Left kidney (tissue), 2 donors: ENCODE results near the gene VPS37B. TPM values are rescaled to one million over a fixed set of nuclear protein-coding genes. Genes with fewer than 3 reads are reported as not detected.

Experiments used
- DNase-seq: peaks from one replicate; pipeline ENCODE4 v3.0.0-alpha.2; 2013
- polyA plus RNA-seq: library from polyadenylated mRNA; unstranded; fragments of 120-200 nt; gene quantifications from one replicate; pipeline ENCODE4 v1.2.1, GENCODE V29; 2013; ENCODE audit not compliant: insufficient read length

The VPS37B gene
- polyA plus RNA-seq, 1 donor, result 23.3 TPM

DNA sequence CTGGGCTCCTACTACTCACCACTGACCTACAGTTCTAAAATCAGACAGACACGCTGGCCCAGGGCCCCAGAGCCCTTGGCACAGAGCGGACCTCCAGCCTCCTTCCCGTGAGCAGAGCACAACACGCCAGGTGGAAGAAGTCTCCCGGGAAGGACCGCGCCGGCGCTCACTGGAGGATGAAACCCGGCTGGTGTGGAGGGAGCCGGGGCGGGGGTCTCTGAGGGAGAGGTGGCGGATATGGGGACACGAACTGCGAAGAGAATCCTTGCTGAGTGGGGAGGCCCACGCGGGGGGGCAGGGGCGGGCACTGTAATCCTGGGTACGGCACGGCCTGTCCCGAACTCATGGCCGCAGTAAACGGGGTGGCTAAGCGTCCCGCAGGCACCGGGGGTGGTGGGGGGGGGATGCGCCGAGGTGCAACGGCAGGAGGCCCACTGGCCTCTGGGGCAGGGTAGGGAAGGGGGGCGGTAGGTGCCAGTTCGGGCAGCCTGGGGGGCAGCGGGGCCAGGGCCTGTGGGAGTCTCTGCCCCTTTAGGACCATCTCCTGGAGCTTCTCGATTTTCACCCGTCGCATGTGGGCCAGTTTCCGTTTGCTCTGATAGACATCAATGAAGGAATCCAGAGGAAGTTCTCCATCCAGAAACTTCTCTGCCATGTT is 28.8 kb downstream of the VPS37B start:
- DNase-seq, result no peak

DNA sequence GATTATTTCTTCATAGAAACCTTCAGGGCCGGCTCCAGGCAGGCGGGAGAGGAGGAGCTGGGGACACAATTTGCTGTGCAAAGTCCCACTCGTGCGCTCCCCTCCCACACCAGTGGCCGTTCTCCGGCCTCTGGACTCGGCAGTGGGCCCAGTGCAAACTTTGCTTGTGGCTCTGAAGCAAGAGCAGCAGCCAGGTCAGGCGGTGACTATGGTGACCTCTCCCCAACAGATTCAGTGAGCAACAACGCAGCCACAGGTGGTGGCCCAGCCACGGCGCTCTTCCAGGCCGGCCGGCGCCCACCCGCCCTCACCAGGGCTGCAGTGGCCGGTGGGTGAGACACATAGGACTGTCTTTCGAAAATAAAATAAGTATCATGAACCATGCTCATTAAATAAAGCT is 29.5 kb downstream of the VPS37B start:
- DNase-seq, result no peak

DNA sequence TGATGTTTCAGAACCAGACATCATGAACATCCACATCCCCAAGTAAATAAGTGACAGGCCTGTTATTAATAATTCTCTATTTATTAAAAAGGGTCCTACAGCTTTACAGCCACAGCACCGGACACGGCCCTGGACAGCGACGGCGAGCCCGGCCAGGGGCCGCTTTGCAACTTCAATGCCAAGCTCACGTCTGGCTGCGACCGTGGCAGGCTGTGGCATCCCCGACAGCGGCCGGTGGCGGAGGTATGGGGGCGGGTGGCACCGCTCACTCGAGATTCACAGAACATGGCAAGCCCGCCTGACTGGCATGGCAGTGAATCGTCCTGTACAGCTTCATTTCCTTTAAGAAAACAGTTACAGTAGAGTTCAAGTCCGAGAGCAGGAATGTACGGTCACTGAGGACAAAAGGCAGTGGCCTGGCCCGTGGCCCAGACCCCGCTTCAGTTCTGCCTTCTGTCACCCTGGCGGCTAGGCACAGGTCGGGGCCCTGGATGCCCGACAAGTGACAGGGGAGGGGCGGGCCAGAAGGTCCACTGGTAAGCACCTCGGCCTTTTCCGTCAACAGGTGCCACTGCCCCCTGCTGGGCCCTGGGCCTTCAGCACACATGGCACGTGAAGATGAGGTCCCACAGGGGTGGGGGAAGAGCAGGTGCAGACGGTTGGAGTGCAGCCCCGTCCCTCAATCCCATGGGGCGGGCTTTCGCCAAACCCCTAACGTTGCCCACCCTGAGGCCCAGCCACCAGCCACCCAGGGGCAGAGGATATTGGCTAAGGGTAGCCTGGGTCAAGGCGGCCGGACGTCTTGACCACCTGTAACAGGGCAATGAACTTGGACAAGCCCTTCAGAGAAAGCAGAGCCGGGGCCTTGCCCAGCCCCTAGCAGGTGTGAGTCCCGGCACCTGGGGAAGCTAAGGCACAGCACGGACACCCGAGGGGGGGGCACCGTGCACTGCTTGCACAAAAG is 30.4 kb downstream of the VPS37B start:
- DNase-seq, result no peak

DNA sequence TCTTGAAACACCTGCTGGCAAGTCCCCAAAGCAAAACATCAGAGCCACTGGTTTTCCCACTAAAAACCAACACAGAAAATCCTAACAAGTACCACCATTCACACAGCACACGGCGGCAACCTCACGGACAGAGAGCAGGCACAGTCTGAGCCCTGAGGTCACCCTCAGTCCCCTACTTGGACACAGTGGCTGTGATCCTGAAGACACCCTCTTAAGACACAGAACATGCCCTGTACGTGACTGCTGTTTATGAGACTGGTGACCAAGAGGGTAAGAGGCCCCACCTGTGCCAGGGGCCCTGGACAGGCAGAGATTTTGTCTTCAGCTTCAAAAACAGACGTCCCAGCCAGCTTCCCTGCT is 31.1 kb downstream of the VPS37B start:
- no peak for DNase-seq

DNA sequence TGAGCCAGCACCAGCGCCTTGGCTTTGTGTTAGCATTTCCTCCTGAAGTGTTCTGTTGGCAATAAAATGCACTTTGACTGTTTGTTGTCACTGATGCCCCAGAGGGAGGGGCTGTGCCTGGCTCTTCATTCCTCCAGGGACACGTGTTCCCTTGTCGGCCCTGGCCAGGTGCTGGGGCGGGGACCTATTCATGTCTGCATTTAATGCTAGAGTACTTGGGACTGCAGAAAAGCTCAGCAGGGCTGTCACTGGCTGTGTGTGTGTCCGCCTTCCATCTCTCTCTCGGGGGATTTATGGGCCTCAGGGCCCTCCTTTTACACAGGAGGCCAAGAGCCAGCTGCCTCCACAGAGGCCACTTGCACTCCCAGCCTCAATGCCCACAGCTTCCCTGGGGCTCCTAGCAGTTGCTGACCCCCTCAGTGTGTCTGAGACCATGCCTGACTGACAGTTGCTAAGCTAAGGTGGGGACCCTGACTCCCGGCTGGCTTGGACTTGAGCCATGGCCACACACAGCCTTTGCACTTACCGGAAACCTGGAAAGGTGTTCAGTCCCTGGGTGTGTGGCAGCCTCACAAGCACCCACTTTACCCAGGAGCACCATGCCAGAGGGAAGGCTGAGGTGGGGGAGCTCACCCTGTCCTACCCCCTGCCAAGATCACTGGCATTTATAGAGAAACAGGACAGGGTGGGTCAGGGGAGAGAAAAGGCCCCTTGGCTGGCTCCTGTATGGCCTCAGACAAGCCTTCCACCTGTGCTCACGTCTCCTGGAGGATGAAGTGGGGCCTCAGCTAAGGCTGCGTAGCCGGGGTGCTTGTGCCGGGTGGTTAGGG is 32.8 kb downstream of the VPS37B start:
- no peak for DNase-seq

DNA sequence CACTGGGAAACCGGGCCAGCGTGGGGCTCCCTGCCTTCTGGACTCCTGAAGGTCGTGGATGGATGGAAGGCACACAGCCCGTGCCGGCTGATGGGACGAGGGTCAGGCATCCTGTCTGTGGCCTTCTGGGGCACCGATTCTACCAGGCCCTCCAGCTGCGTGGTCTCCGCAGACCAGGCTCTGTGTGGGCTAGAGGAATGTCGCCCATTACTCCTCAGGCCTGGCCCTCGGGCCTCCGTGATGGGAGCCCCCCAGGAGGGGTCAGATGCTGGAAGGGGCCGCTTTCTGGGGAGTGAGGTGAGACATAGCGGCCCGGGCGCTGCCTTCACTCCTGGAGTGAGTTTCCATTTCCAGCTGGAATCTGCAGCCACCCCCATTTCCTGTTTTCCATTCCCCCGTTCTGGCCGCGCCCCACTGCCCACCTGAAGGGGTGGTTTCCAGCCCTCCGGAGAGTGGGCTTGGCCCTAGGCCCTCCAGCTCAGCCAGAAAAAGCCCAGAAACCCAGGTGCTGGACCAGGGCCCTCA is 33.8 kb downstream of the VPS37B start:
- no peak for DNase-seq

DNA sequence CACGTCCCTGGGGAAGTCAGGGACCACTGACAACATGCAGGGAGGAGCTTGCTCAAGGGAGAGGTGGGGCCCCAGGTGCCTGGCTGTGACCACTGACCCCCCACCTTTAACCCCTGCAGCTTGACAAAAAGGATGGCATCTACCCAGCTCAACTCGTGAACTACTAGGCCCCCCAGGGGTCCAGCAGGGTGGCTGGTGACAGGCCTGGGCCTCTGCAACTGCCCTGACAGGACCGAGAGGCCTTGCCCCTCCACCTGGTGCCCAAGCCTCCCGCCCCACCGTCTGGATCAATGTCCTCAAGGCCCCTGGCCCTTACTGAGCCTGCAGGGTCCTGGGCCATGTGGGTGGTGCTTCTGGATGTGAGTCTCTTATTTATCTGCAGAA is 34.3 kb downstream of the VPS37B start:
- DNase-seq, result no peak

DNA sequence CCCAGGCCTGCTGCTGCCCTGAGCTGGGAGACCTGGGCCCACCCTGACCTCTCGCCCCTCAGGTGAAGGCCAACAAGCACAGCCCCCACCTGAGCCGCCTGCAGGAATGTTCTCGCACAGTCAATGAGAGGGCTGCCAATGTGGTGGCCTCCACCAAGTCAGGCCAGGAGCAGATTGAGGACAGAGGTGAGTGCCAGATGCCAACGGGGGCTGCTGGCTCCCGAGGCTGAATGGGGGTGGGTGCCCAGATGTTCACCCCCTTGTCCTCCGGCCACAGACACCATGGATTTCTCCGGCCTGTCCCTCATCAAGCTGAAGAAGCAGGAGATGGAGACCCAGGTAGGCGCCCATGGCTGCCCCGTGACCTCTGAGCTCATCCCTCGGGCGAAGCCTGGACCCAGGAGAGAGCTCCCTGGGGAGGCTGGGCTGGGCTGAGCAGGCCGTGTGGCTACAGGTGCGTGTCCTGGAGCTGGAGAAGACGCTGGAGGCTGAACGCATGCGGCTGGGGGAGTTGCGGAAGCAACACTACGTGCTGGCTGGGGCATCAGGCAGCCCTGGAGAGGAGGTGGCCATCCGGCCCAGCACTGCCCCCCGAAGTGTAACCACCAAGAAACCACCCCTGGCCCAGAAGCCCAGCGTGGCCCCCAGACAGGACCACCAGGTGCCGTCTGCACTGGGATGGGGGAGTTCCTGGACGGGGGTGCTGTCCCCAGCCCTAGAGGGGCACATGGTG is 34.9 kb downstream of the VPS37B start:
- no peak for DNase-seq

DNA sequence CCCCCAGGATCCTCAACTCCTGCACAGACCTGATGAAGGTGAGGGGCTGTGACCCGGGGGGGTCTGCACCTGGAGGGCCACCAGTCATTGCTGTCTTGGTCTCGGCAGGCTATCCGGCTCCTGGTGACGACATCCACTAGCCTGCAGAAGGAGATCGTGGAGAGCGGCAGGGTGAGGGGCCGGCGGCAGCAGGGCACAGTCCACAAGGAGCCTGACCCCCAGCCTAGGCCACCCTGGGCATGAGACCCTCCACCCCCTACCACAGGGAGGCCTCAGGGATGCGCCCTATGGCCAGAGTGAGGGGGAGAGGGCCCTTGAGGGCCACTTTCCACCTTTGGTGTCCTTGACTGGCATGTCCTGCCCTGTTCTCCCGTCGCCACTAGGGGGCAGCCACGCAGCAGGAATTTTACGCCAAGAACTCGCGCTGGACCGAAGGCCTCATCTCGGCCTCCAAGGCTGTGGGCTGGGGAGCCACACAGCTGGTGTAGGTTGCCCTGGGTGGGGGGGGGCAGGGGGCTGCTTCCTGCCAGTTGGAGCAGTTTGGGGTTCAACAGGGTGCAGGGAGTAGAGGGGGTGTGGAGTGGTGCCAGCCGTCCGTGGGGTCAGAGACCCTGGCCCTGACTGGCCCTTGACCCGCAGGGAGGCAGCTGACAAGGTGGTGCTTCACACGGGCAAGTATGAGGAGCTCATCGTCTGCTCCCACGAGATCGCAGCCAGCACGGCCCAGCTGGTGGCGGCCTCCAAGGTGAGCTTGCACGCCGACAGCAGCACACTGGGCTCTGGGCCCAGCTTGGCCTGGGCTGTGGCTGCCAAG is 35.7 kb downstream of the VPS37B start:
- DNase-seq, result no peak

DNA sequence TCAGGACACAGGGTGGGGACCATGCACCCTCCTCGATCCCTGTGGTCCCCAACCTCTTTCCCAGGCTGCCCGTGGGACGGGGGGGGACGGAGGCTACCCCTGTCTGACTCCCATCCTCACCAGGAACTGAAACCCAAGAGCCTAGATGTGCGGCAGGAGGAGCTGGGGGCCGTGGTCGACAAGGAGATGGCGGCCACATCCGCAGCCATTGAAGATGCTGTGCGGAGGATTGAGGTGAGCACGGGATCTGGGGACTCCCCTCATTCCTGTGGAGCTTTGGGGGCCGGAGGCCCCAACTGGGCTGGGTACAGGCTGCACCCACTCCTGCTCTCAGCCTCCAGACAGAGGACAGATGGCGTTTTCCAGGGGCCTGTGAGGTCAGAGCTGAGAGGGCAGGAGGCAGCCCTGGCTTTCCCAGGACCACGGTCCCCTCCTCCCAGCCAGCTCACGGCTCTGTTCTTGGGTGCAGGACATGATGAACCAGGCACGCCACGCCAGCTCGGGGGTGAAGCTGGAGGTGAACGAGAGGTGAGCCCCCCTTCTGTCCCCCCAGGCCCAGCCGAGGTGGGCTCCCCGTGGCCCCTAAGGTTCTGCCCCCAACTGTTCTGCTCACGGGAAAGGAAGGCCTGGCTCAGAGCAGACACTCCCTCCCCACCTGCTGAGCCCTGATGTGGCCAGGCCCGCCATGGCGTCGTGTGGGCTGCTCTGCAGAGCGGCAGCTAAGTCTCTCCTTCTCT is 36.5 kb downstream of the VPS37B start:
- no peak for DNase-seq

DNA sequence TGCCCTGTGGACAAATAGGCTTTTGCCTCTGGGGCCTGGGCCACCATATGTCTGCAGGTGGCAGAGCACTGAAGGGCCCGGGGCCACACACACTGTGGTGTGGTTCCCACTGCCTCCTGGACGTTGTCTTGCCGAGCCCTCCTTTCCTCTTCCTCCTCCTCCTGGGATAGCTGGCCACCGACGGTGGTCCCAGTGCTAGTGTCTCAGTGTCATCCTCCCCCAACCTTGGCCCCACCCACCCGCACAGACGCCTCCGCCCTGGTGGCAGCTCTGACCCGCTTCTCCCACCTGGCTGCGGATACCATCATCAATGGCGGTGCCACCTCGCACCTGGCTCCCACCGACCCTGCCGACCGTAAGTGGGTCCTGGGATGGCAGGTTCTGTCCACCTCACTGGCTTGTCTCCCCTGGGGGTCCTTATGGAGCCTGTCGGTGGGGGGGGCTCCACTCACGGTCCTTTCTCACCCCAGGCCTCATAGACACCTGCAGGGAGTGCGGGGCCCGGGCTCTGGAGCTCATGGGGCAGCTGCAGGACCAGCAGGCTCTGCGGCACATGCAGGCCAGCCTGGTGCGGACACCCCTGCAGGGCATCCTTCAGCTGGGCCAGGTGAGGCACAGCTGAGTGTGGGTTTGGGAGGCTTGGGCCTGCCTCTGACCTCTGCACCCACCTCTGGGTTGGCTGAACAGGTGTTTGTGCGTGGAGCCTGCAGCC is 37.2 kb downstream of the VPS37B start:
- no peak for DNase-seq

DNA sequence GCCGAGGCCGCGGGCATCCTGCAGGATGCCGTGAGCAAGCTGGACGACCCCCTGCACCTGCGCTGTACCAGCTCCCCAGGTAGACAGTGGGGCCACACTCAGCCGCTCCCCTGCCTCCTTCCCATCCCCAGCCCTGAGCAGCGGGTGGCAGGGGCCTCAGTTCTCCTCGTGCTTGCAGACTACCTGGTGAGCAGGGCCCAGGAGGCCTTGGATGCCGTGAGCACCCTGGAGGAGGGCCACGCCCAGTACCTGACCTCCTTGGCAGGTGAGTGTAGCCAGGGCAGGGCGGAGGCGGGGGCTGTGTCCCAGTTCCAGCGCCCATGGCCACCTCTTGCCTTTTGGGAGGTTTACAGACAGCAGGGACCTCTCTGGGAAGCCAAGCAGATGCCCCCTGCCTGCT is 37.8 kb downstream of the VPS37B start:
- no peak for DNase-seq

DNA sequence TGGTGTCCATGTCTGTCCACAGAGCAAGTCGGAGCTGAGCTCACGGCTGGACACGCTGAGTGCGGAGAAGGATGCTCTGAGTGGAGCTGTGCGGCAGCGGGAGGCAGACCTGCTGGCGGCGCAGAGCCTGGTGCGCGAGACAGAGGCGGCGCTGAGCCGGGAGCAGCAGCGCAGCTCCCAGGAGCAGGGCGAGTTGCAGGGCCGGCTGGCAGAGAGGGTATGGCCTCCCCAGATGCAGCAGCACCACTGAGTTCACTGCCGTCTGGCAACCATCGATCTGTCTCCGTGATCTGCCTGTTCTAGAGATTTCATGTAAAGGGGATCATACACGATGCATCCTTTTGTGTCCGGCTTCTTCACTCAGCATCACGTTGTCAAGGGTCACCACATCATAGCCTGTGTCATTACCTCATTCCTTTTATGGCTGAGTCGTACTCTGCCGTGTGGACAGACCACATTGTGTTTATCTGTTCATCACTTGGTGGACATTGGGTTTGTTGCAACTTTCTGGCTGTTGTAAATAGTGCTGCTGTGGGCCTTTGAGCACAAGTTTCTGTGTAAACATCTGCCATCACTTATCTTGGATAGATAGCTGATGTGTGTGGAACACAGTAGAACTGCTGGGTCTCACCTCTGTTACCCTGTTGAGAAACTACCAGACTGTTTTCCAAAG is 38.8 kb downstream of the VPS37B start:
- no peak for DNase-seq

DNA sequence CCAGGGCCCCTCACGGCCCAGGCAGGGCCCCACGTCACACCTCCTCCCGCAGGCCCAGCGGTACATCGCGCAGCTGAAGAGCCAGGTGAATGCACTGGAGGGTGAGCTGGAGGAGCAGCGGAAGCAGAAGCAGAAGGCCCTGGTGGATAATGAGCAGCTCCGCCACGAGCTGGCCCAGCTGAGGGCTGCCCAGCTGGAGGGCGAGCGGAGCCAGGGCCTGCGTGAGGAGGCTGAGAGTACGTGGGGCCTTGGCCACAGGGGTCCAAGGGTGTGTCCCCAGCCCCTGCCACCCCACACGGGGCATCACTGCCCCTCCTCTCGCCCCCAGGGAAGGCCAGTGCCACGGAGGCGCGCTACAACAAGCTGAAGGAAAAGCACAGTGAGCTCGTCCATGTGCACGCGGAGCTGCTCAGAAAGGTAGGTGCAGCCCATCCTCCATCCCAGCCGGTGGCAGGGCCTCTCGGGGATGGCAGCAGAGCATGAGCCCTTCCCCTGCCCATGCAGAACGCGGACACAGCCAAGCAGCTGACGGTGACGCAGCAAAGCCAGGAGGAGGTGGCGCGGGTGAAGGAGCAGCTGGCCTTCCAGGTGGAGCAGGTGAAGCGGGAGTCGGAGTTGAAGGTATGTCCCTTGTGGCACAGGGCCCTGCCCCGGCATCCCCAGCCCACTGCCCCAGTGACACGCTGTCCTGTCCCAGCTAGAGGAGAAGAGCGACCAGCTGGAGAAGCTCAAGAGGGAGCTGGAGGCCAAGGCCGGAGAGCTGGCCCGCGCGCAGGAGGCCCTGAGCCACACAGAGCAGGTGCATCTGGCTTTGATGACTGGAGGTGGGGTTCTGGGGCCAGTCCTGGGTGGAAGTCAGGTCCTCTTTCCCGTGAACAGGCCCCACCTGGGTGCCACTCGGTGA is 39.7 kb downstream of the VPS37B start:
- DNase-seq, result no peak

DNA sequence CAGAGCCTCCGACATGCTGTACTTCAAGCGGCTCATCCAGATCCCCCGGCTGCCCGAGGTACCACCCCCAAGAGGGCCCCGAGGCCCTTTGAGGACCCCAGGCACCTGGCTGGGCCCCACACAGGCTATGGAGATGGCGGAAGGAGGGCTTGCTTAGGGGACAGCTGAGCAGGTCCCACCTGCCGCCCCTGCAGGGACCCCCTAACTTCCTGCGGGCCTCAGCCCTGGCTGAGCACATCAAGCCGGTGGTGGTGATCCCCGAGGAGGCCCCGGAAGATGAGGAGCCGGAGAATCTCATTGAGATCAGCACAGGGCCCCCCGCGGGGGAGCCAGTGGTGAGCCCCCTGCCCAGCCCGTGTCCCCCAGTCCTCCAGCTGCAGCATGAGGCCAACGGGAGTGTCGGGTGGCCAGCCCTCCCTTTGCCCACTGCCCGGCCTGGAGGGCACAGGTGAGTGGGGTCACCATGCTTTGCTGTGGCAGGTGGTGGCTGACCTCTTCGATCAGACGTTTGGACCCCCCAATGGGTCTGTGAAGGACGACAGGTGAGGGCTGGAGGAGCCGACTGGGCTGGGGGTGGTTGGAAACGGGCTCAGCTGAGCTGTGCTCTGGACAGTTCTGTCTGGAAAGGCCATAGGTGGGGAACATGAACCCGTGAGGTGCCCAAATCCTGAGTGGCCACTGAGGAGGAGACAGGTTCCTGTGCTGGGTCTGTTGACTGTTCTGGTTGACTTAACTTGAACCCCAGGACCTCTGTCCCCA is 40.7 kb downstream of the VPS37B start:
- no peak for DNase-seq

DNA sequence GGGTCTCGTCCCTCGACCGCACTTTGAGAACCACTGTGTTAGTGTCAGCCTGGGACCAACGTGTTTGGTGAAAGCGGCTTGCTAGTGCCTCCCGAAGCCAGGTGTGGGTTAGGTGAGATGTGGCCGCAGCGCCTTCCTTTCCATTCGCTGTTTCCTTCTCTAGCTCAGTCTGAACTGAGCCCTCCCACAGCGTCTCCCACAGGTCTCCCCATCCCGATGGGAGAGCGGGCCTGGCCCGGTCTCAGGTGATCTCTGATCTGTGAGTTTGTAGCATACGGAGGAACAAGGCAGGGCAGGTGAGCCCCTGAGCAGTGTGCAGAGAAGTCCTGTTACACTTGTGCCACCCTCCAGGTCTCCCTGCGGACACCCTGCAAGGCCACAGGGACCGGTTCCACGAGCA is 41.4 kb downstream of the VPS37B start:
- DNase-seq, result no peak
